Measurements from ENCODE around the gene PRKAR1B. TPM values are rescaled to one million over a fixed set of nuclear protein-coding genes. Genes with fewer than 3 reads are reported as not detected.
A peak's percentile ranks its signal among the peaks of the same experiment; 100 is the strongest.

Gene PRKAR1B
- total and polyA plus RNA-seq, 10 of the 15 experiments (the other 5 are each of a cell fraction or from before 2014, with no cell fraction given) = 1.4 to 45.6 (median 19.3) TPM

DNA sequence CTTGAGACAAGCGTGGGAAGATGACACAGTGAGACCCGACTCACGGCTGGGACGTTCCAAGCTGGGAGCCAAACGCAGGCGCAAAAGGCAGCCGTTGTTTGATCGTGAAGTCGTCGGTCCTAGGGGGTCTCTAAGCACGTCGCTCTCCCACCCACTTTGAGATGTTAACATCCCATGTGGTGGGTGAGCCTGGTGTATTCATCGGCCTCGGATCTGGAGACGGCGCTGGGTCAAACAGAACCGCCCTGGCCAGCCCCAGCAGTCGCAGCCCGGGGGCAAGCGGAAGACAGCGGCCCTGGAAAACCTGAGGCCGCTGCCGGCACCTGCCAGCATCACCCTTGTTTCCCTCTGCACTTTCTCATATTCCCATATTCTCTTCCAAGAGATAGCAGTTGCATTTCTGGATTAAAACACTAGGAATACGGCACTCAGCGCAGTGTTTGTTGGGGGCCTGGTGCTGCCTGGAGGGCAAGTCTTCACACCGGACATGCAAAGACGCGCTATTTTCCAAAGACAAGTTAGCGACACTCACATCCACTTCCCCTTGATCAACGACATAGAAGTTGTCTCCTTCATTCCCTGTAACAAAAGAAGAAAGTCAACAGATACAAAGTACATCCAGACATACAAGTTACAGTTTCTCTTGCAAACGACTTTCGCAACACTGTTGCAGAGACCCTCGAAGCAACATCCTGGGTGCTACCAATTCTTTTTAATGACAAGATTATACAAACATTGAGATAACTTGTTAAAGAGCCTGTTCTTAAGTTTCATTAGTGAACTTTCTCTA is 121.2 kb downstream of the PRKAR1B start:
- peak overlapping the region; percentile 96; the same call in 1 of the 2 replicates for H3K9ac ChIP-seq (ENCODE audit: control insufficient read depth, insufficient read depth, low read length)
- WGBS (ENCODE audit: insufficient coverage, insufficient replicate concordance, low lambda C conversion rate, missing lambda C conversion rate) = 97% methylated on average over 33 of the region's 33 CpGs
- in situ Hi-C loops (cut with MboI) (no loop called here), intact Hi-C loops (cut with micrococcal nuclease; ENCODE audit: unreplicated experiment) (loop anchor here (2.0 kb wide), 1 partner anchor 91 kb away; no protein-coding TSS in a partner anchor)
- CTCF ChIA-PET = no interaction called here
- H3K9me3 ChIP-seq (replicated peaks; ENCODE audit: control insufficient read depth, insufficient read depth, low read length) = no peaks in the 10 kb centered on the region; the same call in 2 of the 3 replicates
- H2AFZ ChIP-seq (ENCODE audit: control insufficient read depth, low read depth, low read length) = no peak overlapping the region
- no peaks in the 10 kb centered on the region for H3K27me3 ChIP-seq (replicated peaks in 1 of 2; ENCODE audit: control insufficient read depth in 2 of 2, insufficient read depth in 2 of 2, low read length in 1 of 2)
- TF ChIP-seq CEBPB (IDR thresholded peaks at IDR 0.05; ENCODE audit: borderline replicate concordance in 1 of 2, low read depth in 2 of 2, low read length in 2 of 2) (no peak), MEF2A (IDR thresholded peaks at IDR 0.05; ENCODE audit: insufficient read depth, low read depth, low read length) (no peak), KLF5 (IDR thresholded peaks at IDR 0.05; ENCODE audit: partially characterized antibody) (no peak), POLR2A (IDR thresholded peaks at IDR 0.05; ENCODE audit: low read depth, low read length) (no peak), ATF7 (IDR thresholded peaks at IDR 0.05; ENCODE audit: low read depth) (no peak), TCF3 (IDR thresholded peaks at IDR 0.05; ENCODE audit: borderline replicate concordance, insufficient read depth, low read depth, low read length) (no peak), RELA (IDR thresholded peaks at IDR 0.05; ENCODE audit: borderline replicate concordance, partially characterized antibody) (no peak), MEF2B (IDR thresholded peaks at IDR 0.05; ENCODE audit: partially characterized antibody, poor library complexity, severe bottlenecking) (no peak)
- SMC1A ChIA-PET (ENCODE audit: uncharacterized antibody, unreplicated experiment) = no interaction called here
- H3K27ac ChIP-seq (ENCODE audit: control insufficient read depth, insufficient read depth) = no peak overlapping the region; the same call in 1 of the 2 replicates
- peaks cover 51% of the 10 kb centered on the region for H3K4me1 ChIP-seq (ENCODE audit: control insufficient read depth, insufficient read depth, low read length)
- POLR2A ChIA-PET = no interaction called here
- peak overlapping the region; percentile 96 for H3K4me2 ChIP-seq (ENCODE audit: control insufficient read depth, insufficient read depth)
- BruUV-seq (replicated peaks) = no TSS peak
- RAD21 ChIA-PET (ENCODE audit: unreplicated experiment) = no interaction called here
- ATAC-seq (no peak), DNase-seq (ENCODE audit: low read depth, low spot score) (no peak), FAIRE-seq (no peak)
- H3K36me3 ChIP-seq (ENCODE audit: control insufficient read depth in 2 of 2, insufficient read depth in 2 of 2, low read length in 1 of 2) = peaks cover 0 to 5% of the 10 kb centered on the region in 2 experiments; a peak in 3 of 4 replicates
- H3K79me2 ChIP-seq (ENCODE audit: control insufficient read depth, insufficient read depth, low read length) = peaks cover 33% of the 10 kb centered on the region
- no peaks in the 10 kb centered on the region for H4K20me1 ChIP-seq (ENCODE audit: control insufficient read depth, insufficient read depth)
- no peak overlapping the region for H3K4me3 ChIP-seq

All from GM12878 (cell line).